HG02678 (cell line): ENCODE results near the gene PIGC.
A peak's percentile ranks its signal among the peaks of the same experiment; 100 is the strongest.

ENCODE experiments used
- ATAC-seq: cut with Tn5 transposase; IDR thresholded peaks from one replicate; pipeline ENCODE4 v1.9.1; 2021; ENCODE audit warnings: mild to moderate bottlenecking, moderate library complexity; ENCODE audit not compliant: unreplicated experiment

Gene PIGC

GRCh38 chr1:172400722-172401105 is 43.2 kb downstream of the PIGC start:
- ATAC-seq = no peak

- no peak for ATAC-seq
Observed at GRCh38 chr1:172399756-172400721, 43.8 kb downstream of the PIGC start.

- ATAC-seq = peak; percentile 36
Observed at GRCh38 chr1:172398970-172399755, 44.7 kb downstream of the PIGC start.

- no peak for ATAC-seq
Observed at GRCh38 chr1:172398193-172398592, 45.7 kb downstream of the PIGC start.

- no peak for ATAC-seq
Observed at GRCh38 chr1:172397633-172398032, 46.2 kb downstream of the PIGC start.

- ATAC-seq = no peak
Observed at GRCh38 chr1:172397221-172397620, 46.6 kb downstream of the PIGC start.

- no peak for ATAC-seq
Observed at GRCh38 chr1:172395576-172395975, 48.3 kb downstream of the PIGC start.

GRCh38 chr1:172394811-172395210 is 49.1 kb downstream of the PIGC start:
- no peak for ATAC-seq

- peak; percentile 87 for ATAC-seq
Observed at GRCh38 chr1:172394141-172394751, 49.6 kb downstream of the PIGC start.

- ATAC-seq = no peak
Observed at GRCh38 chr1:172393354-172393753, 50.5 kb downstream of the PIGC start.

GRCh38 chr1:172391976-172392375 is 51.9 kb downstream of the PIGC start:
- no peak for ATAC-seq
